ENCODE measurements around the gene SPATA31D4.
"Not testable (repeated sequence)": the region's sequence is repeated elsewhere in the genome, so short reads cannot be mapped to it uniquely, and the experiment has no call there.

The SPATA31D4 gene

GRCh38 chr9:81918507-81918906 lies 9.7 kb upstream of the SPATA31D4 start:
- not testable (repeated sequence) for H3K4me3 Mint-ChIP-seq; H3K27me3 Mint-ChIP-seq; H3K27ac Mint-ChIP-seq; H3K9me3 Mint-ChIP-seq; H3K4me1 Mint-ChIP-seq (ENCODE audit: low read depth); H3K36me3 Mint-ChIP-seq (ENCODE audit: low read depth)

- H3K9me3 Mint-ChIP-seq; H3K36me3 Mint-ChIP-seq (ENCODE audit: low read depth); H3K4me3 Mint-ChIP-seq; H3K4me1 Mint-ChIP-seq (ENCODE audit: low read depth); H3K27ac Mint-ChIP-seq; H3K27me3 Mint-ChIP-seq: not testable (repeated sequence)
Observed at GRCh38 chr9:81930147-81930546, 1.9 kb downstream of the SPATA31D4 start.

GRCh38 chr9:81933547-81933946 lies 5.3 kb downstream of the SPATA31D4 start:
- H3K36me3 Mint-ChIP-seq (ENCODE audit: low read depth); H3K4me1 Mint-ChIP-seq (ENCODE audit: low read depth); H3K9me3 Mint-ChIP-seq; H3K27ac Mint-ChIP-seq; H3K4me3 Mint-ChIP-seq; H3K27me3 Mint-ChIP-seq: not testable (repeated sequence)

GRCh38 chr9:81943393-81943792 lies 15.2 kb downstream of the SPATA31D4 start, which contains the start of gene SPATA31D3:
Gene SPATA31D3, plus strand, starts transcription at chr9:81943500. Its CDS starts 86 bp downstream, at chr9:81943586.
- H3K27ac Mint-ChIP-seq; H3K4me1 Mint-ChIP-seq (ENCODE audit: low read depth); H3K27me3 Mint-ChIP-seq; H3K36me3 Mint-ChIP-seq (ENCODE audit: low read depth); H3K4me3 Mint-ChIP-seq; H3K9me3 Mint-ChIP-seq: not testable (repeated sequence)

- H3K36me3 Mint-ChIP-seq (ENCODE audit: low read depth); H3K27ac Mint-ChIP-seq; H3K4me3 Mint-ChIP-seq; H3K27me3 Mint-ChIP-seq; H3K4me1 Mint-ChIP-seq (ENCODE audit: low read depth): not testable (repeated sequence)
- H3K9me3 Mint-ChIP-seq, result peaks cover 12% of the 10 kb centered on the region
Observed at GRCh38 chr9:81948650-81949049, 20.4 kb downstream of the SPATA31D4 start.

- H3K9me3 Mint-ChIP-seq, result peaks cover 34% of the 10 kb centered on the region
- H3K27ac Mint-ChIP-seq, result no peak overlapping the region
- no peak overlapping the region for H3K4me3 Mint-ChIP-seq
- H3K27me3 Mint-ChIP-seq, result no peaks in the 10 kb centered on the region
- peaks cover 3% of the 10 kb centered on the region for H3K36me3 Mint-ChIP-seq (ENCODE audit: low read depth)
- no peaks in the 10 kb centered on the region for H3K4me1 Mint-ChIP-seq (ENCODE audit: low read depth)
Observed at GRCh38 chr9:81953096-81953495, 24.9 kb downstream of the SPATA31D4 start.

GRCh38 chr9:81955625-81956024 lies 27.4 kb downstream of the SPATA31D4 start:
- no peak overlapping the region for H3K4me3 Mint-ChIP-seq

GRCh38 chr9:81964218-81965171 lies 36.3 kb downstream of the SPATA31D4 start:
- Mint-ChIP-seq H3K27ac (no peak overlapping the region), H3K9me3 (peaks cover 4% of the 10 kb centered on the region), H3K4me1 (ENCODE audit: low read depth) (no peaks in the 10 kb centered on the region), H3K4me3 (no peak overlapping the region), H3K36me3 (ENCODE audit: low read depth) (no peaks in the 10 kb centered on the region), H3K27me3 (peaks cover 5% of the 10 kb centered on the region)

More at GRCh38 chr9:81955625-81956024, 27.4 kb downstream of the SPATA31D4 start:
- Mint-ChIP-seq H3K27me3 (no peaks in the 10 kb centered on the region), H3K36me3 (ENCODE audit: low read depth) (peaks cover 3% of the 10 kb centered on the region), H3K9me3 (peaks cover 34% of the 10 kb centered on the region), H3K27ac (no peak overlapping the region), H3K4me1 (ENCODE audit: low read depth) (no peaks in the 10 kb centered on the region)

GRCh38 chr9:81968026-81968425 lies 39.8 kb downstream of the SPATA31D4 start:
- Mint-ChIP-seq H3K4me3 (no peak overlapping the region), H3K27ac (no peak overlapping the region), H3K4me1 (ENCODE audit: low read depth) (no peaks in the 10 kb centered on the region), H3K36me3 (ENCODE audit: low read depth) (no peaks in the 10 kb centered on the region), H3K27me3 (peaks cover 5% of the 10 kb centered on the region), H3K9me3 (peaks cover 12% of the 10 kb centered on the region)

- H3K9me3 Mint-ChIP-seq, result peaks cover 15% of the 10 kb centered on the region
- peaks cover 5% of the 10 kb centered on the region for H3K27me3 Mint-ChIP-seq
- no peak overlapping the region for H3K27ac Mint-ChIP-seq
- H3K4me1 Mint-ChIP-seq (ENCODE audit: low read depth), result no peaks in the 10 kb centered on the region
- H3K36me3 Mint-ChIP-seq (ENCODE audit: low read depth), result no peaks in the 10 kb centered on the region
- H3K4me3 Mint-ChIP-seq, result no peak overlapping the region
Observed at GRCh38 chr9:81969971-81970370, 41.7 kb downstream of the SPATA31D4 start.

GRCh38 chr9:81971727-81972126 lies 43.5 kb downstream of the SPATA31D4 start:
- H3K9me3 Mint-ChIP-seq, result peaks cover 23% of the 10 kb centered on the region
- no peaks in the 10 kb centered on the region for H3K36me3 Mint-ChIP-seq (ENCODE audit: low read depth)
- H3K27ac Mint-ChIP-seq, result no peak overlapping the region
- H3K4me3 Mint-ChIP-seq, result no peak overlapping the region
- H3K27me3 Mint-ChIP-seq, result peaks cover 5% of the 10 kb centered on the region
- no peaks in the 10 kb centered on the region for H3K4me1 Mint-ChIP-seq (ENCODE audit: low read depth)

GRCh38 chr9:81974764-81975163 lies 46.5 kb downstream of the SPATA31D4 start:
- Mint-ChIP-seq H3K27ac (no peak overlapping the region), H3K27me3 (no peaks in the 10 kb centered on the region), H3K9me3 (peaks cover 19% of the 10 kb centered on the region), H3K36me3 (ENCODE audit: low read depth) (no peaks in the 10 kb centered on the region), H3K4me1 (ENCODE audit: low read depth) (no peaks in the 10 kb centered on the region), H3K4me3 (no peak overlapping the region)

- Mint-ChIP-seq H3K9me3 (peaks cover 11% of the 10 kb centered on the region), H3K4me3 (no peak overlapping the region), H3K36me3 (ENCODE audit: low read depth) (no peaks in the 10 kb centered on the region), H3K27me3 (no peaks in the 10 kb centered on the region), H3K4me1 (ENCODE audit: low read depth) (no peaks in the 10 kb centered on the region), H3K27ac (no peak overlapping the region)
Observed at GRCh38 chr9:81976351-81976750, 48.1 kb downstream of the SPATA31D4 start.

- H3K4me1 Mint-ChIP-seq (ENCODE audit: low read depth), result no peaks in the 10 kb centered on the region
Observed at GRCh38 chr9:81979196-81979595, 51.0 kb downstream of the SPATA31D4 start.

GRCh38 chr9:81980568-81980967 lies 52.3 kb downstream of the SPATA31D4 start:
- Mint-ChIP-seq H3K36me3 (ENCODE audit: low read depth) (no peaks in the 10 kb centered on the region), H3K27ac (no peak overlapping the region), H3K4me3 (no peak overlapping the region), H3K4me1 (ENCODE audit: low read depth) (no peaks in the 10 kb centered on the region), H3K27me3 (no peaks in the 10 kb centered on the region), H3K9me3 (peaks cover 5% of the 10 kb centered on the region)

More at GRCh38 chr9:81979196-81979595, 51.0 kb downstream of the SPATA31D4 start:
- Mint-ChIP-seq H3K9me3 (peaks cover 11% of the 10 kb centered on the region), H3K27me3 (no peaks in the 10 kb centered on the region), H3K27ac (no peak overlapping the region), H3K4me3 (no peak overlapping the region), H3K36me3 (ENCODE audit: low read depth) (no peaks in the 10 kb centered on the region)

- no peaks in the 10 kb centered on the region for H3K9me3 Mint-ChIP-seq
- H3K4me1 Mint-ChIP-seq (ENCODE audit: low read depth), result no peaks in the 10 kb centered on the region
- no peak overlapping the region for H3K27ac Mint-ChIP-seq
- no peak overlapping the region for H3K4me3 Mint-ChIP-seq
- no peaks in the 10 kb centered on the region for H3K36me3 Mint-ChIP-seq (ENCODE audit: low read depth)
- no peaks in the 10 kb centered on the region for H3K27me3 Mint-ChIP-seq
Observed at GRCh38 chr9:81981883-81982282, 53.7 kb downstream of the SPATA31D4 start.
